ENCODE data around the gene FAM222A. TPM values are rescaled to one million over a fixed set of nuclear protein-coding genes. Genes with fewer than 3 reads are reported as not detected.

FAM222A gene
- total RNA-seq: 0.11 and 0.37 TPM in 2 replicates

DNA sequence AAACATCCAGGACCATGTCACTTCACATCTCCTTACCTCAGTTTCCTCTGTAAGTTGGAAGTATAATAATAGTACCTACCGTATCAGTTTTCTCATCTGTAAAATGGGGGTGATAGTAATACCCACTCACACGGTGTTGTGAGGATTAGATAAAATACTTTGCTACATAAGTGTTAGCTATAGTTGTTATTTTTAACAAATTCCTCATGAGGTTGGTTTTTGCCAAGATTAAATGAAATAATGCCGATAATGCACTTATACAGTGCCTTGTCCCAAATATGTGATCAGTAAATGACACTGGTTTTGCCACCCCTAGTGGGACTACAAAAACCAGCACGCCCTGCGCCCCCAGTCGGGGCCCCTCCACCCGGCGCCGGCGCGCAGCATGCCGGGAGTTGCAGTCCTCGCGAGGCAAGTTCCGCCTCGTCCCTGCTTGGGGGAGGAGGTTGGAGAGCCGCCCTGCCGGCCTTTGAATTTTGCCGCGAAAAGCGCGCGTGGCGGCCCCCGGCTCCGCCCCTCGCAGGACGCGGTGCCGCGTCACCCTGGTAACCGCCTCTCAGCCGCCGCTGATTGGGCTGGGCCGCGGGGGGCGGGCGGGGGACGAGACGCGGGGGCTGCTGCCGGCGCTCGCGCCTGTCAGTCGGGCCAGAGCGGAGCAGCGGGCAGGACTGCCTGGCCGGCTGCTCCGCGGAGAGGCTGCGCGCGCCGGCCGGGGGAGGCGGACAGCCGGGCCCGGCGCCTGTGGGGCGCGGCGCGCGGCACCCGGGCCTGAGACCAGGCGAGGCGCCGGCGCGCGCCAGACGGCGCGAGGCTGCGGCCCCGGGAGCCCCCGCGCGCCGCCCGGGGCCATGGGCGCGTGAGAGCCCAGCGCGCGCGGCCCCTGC, at the start of gene FAM222A:
TSS of gene FAM222A (plus strand) at position 639 of the 884 bp plus-strand sequence. CDS start 30,322 bp downstream, outside the sequence.

Other genes starting within 250 kb of the FAM222A start
- gene KCTD10, start 236.5 kb upstream of the FAM222A start, total RNA-seq: 90.4 and 93.2 TPM in 2 replicates
- 52.2 and 60.0 TPM in 2 replicates for gene UBE3B, start 236.2 kb upstream of the FAM222A start, total RNA-seq
- 43.9 and 63.7 TPM in 2 replicates for gene MMAB, start 140.3 kb upstream of the FAM222A start, total RNA-seq
- gene MVK, start 140.0 kb upstream of the FAM222A start, total RNA-seq: 31.2 and 49.2 TPM in 2 replicates
- 0.66 and 2.2 TPM in 2 replicates for gene TRPV4, start 119.6 kb downstream of the FAM222A start, total RNA-seq
- gene GLTP, start 166.7 kb downstream of the FAM222A start, total RNA-seq: 42.0 and 82.8 TPM in 2 replicates
- 10.2 and 14.8 TPM in 2 replicates for gene TCHP, start 186.4 kb downstream of the FAM222A start, total RNA-seq